PFSK-1 (cell line): ENCODE measurements around the gene ABHD14A.
A peak's percentile ranks its signal among the peaks of the same experiment; 100 is the strongest.

Experiments
- FOXP2 ChIP-seq: optimal IDR thresholded peaks from 2 replicates; pipeline ENCODE3; 2011; ENCODE audit warnings: borderline replicate concordance, control low read depth, inconsistent platforms; ENCODE audit not compliant: insufficient read depth; ENCODE audit errors: extremely low read length, extremely low read depth
- POLR2AphosphoS5 ChIP-seq: IDR thresholded peaks from 2 replicates; pipeline ENCODE4 v1.6.1; 2012; ENCODE audit warnings: low read depth, mild to moderate bottlenecking, control low read depth, low read length, moderate library complexity
- REST ChIP-seq, 2 experiments: IDR thresholded peaks; 2 replicates each; pipeline versions ENCODE4 v1.6.1 to v1.8.0; 2011 to 2012; ENCODE audit warnings: low read depth in 2 of 2, low read length in 2 of 2, control low read depth in 1 of 2, inconsistent platforms in 1 of 2, mild to moderate bottlenecking in 1 of 2, moderate library complexity in 1 of 2; ENCODE audit not compliant: insufficient read depth in 1 of 2
- SIN3A ChIP-seq: IDR thresholded peaks from 2 replicates; pipeline ENCODE4 v1.6.1; 2012; ENCODE audit warnings: mild to moderate bottlenecking, low read length, moderate library complexity, borderline replicate concordance; ENCODE audit not compliant: insufficient read depth
- TAF1 ChIP-seq: IDR thresholded peaks from 2 replicates; pipeline ENCODE4 v1.6.1; 2012; ENCODE audit warnings: low read length, control low read depth, borderline replicate concordance; ENCODE audit not compliant: insufficient read depth

The ABHD14A gene

GRCh38 chr3:51931756-51932155, 43.1 kb upstream of the ABHD14A start:
- no peak for TF ChIP-seq SIN3A
- TF ChIP-seq REST (IDR thresholded peaks at IDR 0.05; ENCODE audit: insufficient read depth in 1 of 2, low read depth in 2 of 2, low read length in 2 of 2) = no peak
- no peak for TF ChIP-seq POLR2AphosphoS5
- TF ChIP-seq FOXP2 = no peak
- no peak for TF ChIP-seq TAF1

GRCh38 chr3:51932471-51933370, 42.1 kb upstream of the ABHD14A start:
- TF ChIP-seq REST (IDR thresholded peaks at IDR 0.05; ENCODE audit: insufficient read depth in 1 of 2, low read depth in 2 of 2, low read length in 2 of 2) = no peak
- no peak for TF ChIP-seq POLR2AphosphoS5
- TF ChIP-seq TAF1 = no peak
- no peak for TF ChIP-seq SIN3A
- no peak for TF ChIP-seq FOXP2

GRCh38 chr3:51933471-51934138, 41.3 kb upstream of the ABHD14A start:
- TF ChIP-seq POLR2AphosphoS5 (no peak), REST (IDR thresholded peaks at IDR 0.05; ENCODE audit: insufficient read depth in 1 of 2, low read depth in 2 of 2, low read length in 2 of 2) (no peak), FOXP2 (no peak), TAF1 (no peak)

GRCh38 chr3:51934139-51934850, 40.6 kb upstream of the ABHD14A start:
- TF ChIP-seq REST (IDR thresholded peaks at IDR 0.05; ENCODE audit: insufficient read depth in 1 of 2, low read depth in 2 of 2, low read length in 2 of 2) (peak in 1 of 2 experiments; percentile 83; a peak in 2 of 4 replicates), SIN3A (no peak), FOXP2 (no peak), TAF1 (no peak), POLR2AphosphoS5 (no peak)
